GM12892 (cell line): ENCODE measurements around the gene LRRC27.

Experiments used
- POLR2A ChIP-seq: IDR thresholded peaks from 2 replicates; pipeline ENCODE4 v1.6.1; 2011; ENCODE audit warnings: low read depth, low read length, control low read depth
- TAF1 ChIP-seq: IDR thresholded peaks from 2 replicates; pipeline ENCODE4 v1.6.1; 2011; ENCODE audit warnings: low read depth, mild to moderate bottlenecking, control low read depth, low read length, borderline replicate concordance

DNA sequence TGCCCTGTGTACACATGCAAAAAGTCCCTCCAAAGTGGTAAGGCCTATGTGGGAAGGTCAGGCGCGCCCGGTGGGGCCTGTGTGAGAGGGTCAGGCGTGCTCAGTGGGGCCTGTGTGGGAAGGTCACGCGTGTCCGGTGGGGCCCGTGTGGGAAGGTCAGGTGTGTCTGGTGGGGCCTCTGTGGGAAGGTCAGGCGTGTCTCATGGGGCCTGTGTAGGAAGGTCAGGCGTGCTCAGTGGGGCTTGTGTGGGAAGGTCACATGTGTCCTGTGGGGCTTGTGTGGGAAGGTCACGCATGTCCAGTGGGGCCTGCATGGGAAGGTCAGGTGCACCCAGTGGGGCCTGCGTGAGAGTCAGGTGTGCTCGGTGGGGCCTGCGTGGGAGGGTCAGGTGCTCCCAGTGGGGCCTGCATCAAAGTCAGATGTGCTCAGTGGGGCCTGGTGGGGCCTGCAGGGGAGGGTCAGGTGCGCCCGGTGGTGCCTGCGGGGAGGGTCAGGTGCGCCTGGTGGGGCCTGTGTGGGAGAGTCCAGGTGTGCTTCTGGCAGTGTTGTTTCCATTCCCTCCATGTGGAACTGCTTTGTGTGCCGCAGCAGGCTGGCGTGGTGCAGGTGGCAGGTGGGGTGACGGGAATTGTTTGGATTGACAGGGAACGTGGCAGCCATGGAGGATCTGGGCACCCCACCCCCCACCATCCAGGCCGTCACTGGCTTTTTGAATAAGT lies 15.4 kb downstream of the LRRC27 start:
- no peak for TF ChIP-seq TAF1
- TF ChIP-seq POLR2A = no peak
